GM12891 (cell line): ENCODE measurements around the gene SPATA32.
A peak's percentile ranks its signal among the peaks of the same experiment; 100 is the strongest.
"Not testable (repeated sequence)": the region's sequence is repeated elsewhere in the genome, so short reads cannot be mapped to it uniquely, and the experiment has no call there.

Experiments
- DNase-seq: peaks from one replicate; pipeline ENCODE4 v3.0.0; 2011; ENCODE audit warnings: low spot score; ENCODE audit not compliant: insufficient read length
- FAIRE-seq: peaks from 2 replicates; lab custom pipeline; 2011; peaks lifted over from hg19 to GRCh38; lab: Jason Lieb, UNC
- PAX5 ChIP-seq: IDR thresholded peaks from 2 replicates; pipeline ENCODE4 v1.6.1; 2011; ENCODE audit warnings: low read length, moderate library complexity, mild to moderate bottlenecking; ENCODE audit not compliant: insufficient read depth, severe bottlenecking
- POLR2A ChIP-seq: IDR thresholded peaks from 2 replicates; pipeline ENCODE4 v1.6.1; 2011; ENCODE audit warnings: low read depth, low read length, control low read depth
- POLR2AphosphoS5 ChIP-seq: IDR thresholded peaks from 2 replicates; pipeline ENCODE4 v1.6.1; 2011; ENCODE audit warnings: low read depth, low read length, control low read depth
- POU2F2 ChIP-seq: IDR thresholded peaks from 2 replicates; pipeline ENCODE4 v1.6.1; 2011; ENCODE audit warnings: low read depth, mild to moderate bottlenecking, control low read depth, low read length, moderate library complexity
- SPI1 ChIP-seq: IDR thresholded peaks from 2 replicates; pipeline ENCODE4 v1.6.1; 2011; ENCODE audit warnings: low read depth, low read length, control low read depth
- TAF1 ChIP-seq: IDR thresholded peaks from 2 replicates; pipeline ENCODE4 v1.6.1; 2011; ENCODE audit warnings: low read depth, low read length, control low read depth

SPATA32 gene

DNA sequence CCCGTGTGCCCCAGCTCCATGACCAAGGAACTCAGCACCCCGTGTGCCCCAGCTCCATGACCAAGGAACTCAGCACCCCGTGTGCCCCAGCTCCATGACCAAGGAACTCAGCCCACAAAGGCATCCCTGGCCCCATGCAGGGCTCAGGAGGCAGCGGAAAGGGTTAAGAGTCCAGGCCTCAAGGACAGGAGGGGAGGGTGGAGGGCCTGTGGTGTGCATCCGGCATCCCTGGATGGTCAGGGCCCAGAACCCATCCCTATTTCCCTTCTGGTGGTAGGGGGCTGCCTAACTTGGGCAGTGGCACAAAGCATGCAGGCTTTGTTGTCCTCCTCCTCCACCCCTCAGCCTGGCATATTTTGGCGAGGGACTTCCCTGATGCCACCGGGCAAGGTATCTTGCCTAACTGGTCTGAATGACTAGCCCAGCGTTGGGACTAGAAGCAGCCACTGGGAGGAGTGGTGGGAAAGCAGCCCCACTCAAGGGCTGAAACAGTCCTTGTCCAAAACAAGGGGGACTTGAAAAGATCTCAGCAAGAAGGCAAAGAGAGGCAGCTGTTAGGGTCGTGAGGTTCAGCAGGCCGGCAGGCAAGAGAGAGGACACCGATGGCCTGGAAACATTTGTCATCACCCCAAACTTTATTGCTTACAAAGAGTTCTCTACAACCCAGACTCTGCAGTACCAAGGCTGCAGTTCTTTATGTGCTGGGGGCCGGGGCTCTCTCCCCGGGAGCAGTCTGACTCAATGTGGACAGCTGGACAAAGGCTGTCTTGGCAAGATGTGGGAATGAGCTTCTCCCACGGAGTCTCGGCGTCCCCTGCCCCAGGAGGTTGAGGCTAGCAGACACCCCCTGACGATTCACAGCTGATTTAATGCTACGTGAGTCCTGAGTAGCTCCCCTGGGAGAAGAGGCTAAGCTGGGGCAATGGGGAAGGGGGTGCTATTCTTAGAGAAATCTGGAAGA is 902 bp upstream of the SPATA32 start:
- FAIRE-seq (no peak), DNase-seq (no peak)
- peak; percentile 19; the same call in 1 of the 2 replicates for TF ChIP-seq POLR2AphosphoS5
- TF ChIP-seq POLR2A = no peak

DNA sequence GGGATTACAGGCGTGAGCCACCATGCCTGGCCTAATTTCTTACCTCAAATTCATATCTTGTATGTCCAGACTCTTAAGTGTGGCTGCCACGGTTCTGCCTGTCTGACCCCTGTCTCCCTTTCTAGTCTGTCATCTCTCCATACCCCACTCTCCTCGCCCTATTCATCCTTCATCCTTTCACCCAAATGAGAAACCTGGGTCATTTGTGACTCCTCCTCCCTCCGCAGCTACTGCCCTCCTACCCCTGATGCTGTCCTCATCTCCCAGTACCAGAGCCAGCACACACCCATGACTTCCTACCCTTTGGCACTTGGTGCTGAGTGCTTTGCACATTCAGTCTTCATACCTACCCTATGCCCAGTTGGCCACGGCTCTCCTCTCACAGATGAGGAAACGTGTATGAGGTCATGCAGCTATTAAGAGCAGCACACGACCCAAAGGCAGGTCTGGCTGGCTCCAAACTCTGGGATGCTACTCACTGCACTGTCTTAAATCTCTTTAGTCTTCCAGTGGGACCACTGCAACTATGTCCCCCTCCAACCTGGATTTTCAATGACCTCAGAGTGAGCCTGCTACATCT is 1.6 kb downstream of the SPATA32 start:
- DNase-seq (no peak), FAIRE-seq (peak; percentile 33)
- no peak for TF ChIP-seq SPI1
- no peak for TF ChIP-seq POU2F2
- no peak for TF ChIP-seq PAX5
- no peak for TF ChIP-seq TAF1
- no peak for TF ChIP-seq POLR2AphosphoS5
- no peak for TF ChIP-seq POLR2A

GRCh38 chr17:45258981-45259380 is 2.9 kb downstream of the SPATA32 start:
- DNase-seq (no peak), FAIRE-seq (no peak)
- TF ChIP-seq SPI1 (no peak), PAX5 (no peak), POLR2A (no peak), TAF1 (no peak), POU2F2 (no peak), POLR2AphosphoS5 (no peak)

DNA sequence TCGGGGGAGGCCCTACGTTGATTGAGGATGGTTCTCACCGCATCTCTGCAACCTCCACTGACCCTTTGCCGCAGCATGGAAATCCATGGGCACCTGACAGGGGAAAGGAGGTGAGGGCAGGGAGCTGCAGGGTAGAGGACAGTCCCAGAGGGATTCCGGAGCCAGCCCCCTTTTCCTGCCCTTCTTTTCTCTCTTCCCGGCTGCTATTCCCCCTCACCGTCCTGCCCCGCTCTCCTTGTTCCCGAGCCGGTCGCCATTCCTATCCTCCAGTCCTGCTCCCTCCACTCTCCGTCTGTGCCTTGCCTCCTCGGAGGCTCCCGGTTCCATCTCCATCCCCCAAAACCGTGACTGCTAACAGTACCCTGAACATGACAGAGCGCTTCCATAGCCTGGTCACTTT is 4.8 kb downstream of the SPATA32 start:
- FAIRE-seq (no peak), DNase-seq (no peak)
- no peak for TF ChIP-seq POU2F2
- no peak for TF ChIP-seq SPI1
- no peak for TF ChIP-seq POLR2A
- TF ChIP-seq TAF1 = no peak
- no peak for TF ChIP-seq POLR2AphosphoS5
- TF ChIP-seq PAX5 = no peak

- no peak for FAIRE-seq
These were observed 5.6 kb downstream of the SPATA32 start for GRCh38 chr17:45256114-45256966.

GRCh38 chr17:45255358-45255757 is 6.5 kb downstream of the SPATA32 start:
- TF ChIP-seq PAX5 = no peak
- no peak for TF ChIP-seq POLR2AphosphoS5
- TF ChIP-seq POU2F2 = no peak
- no peak for TF ChIP-seq TAF1
- no peak for TF ChIP-seq POLR2A
- TF ChIP-seq SPI1 = no peak
- FAIRE-seq (no peak), DNase-seq (no peak)

More at GRCh38 chr17:45256114-45256966, 5.6 kb downstream of the SPATA32 start:
- DNase-seq = no peak
- TF ChIP-seq POLR2A (no peak), POLR2AphosphoS5 (no peak)

DNA sequence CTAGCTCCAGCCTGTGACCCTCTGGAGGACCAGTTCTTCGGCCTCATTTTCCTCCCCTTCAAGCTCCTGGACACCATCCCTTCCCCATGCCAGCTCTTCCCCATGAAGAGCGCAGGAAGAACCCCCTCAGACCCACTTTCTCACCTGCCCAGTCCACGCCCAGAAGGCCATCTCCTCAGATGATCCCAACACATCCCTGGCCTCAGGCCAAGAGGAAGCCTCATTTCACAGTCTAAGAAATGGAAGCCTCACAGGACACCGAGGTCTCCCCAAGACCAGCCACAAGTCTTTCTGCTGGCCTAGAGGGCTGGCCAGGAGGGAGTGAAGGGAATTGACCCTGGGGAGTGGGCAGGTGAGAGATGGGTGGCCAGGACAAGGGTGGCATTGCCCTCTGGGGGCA is 8.0 kb downstream of the SPATA32 start:
- FAIRE-seq (no peak), DNase-seq (no peak)
- no peak for TF ChIP-seq SPI1
- no peak for TF ChIP-seq PAX5
- TF ChIP-seq TAF1 = no peak
- no peak for TF ChIP-seq POU2F2

DNA sequence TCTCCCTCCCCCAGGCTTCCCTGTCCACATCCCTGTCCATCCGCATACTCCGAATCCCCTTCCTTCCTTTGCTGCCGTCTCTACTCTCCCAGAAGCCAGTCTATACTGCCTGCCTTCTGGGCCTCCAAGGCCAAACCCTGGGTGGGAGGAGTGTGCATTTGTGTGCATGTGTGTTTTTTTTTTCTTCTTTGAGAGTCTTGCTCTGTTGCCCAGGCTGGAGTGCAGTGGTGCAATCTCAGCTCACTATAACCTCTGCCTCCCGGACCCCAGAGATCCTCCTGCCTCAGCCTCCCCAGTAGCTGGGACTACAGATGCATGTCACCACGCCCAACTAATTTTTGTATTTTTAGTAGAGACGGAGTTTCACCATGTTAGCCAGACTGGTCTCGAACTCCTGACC is 8.7 kb downstream of the SPATA32 start:
- not testable (repeated sequence) for FAIRE-seq, DNase-seq

DNA sequence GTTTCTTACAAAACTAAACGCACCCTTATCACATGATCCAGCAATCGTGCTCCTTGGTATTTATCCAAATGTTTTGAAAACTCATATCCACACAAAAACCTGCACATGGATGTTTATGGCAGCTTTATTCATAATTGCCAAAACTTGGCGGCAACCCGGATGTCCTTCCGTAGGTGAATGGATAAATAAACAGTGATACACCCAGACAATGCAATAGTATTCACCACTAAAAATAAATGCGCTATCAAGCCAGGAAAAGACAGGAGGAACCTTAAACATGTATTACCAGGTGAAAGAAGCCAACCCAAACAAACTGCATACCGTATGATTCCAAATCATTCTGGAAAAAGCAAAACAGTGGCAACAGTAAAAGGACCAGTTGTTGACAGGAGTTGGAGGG is 10.0 kb downstream of the SPATA32 start:
- no peak for TF ChIP-seq POLR2AphosphoS5
- no peak for TF ChIP-seq TAF1
- no peak for TF ChIP-seq SPI1
- FAIRE-seq = no peak
- no peak for DNase-seq
